ENCODE data around the gene NLGN3.
A peak's percentile ranks its signal among the peaks of the same experiment; 100 is the strongest.
"Not testable (repeated sequence)": the region's sequence is repeated elsewhere in the genome, so short reads cannot be mapped to it uniquely, and the experiment has no call there.

Gene NLGN3

DNA sequence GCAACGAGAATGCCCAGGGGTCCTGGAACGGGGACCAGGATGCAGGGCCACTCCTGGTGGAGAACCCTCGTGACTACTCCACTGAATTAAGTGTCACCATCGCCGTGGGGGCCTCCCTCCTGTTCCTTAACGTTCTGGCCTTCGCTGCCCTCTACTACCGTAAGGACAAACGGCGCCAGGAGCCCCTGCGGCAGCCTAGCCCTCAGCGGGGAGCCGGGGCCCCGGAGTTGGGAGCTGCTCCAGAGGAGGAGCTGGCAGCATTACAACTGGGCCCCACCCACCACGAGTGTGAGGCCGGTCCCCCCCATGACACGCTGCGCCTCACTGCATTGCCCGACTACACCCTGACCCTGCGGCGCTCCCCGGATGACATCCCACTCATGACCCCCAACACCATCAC is 24.9 kb downstream of the NLGN3 start:
- intact Hi-C loops (cut with micrococcal nuclease) = no loop called here
- Mint-ChIP-seq H3K27me3 (no peaks in the 10 kb centered on the region), H3K36me3 (ENCODE audit: low read depth) (peaks cover 60% of the 10 kb centered on the region), H3K4me3 (no peak overlapping the region), H3K9me3 (no peaks in the 10 kb centered on the region), H3K4me1 (ENCODE audit: low read depth) (peaks cover 28% of the 10 kb centered on the region), H3K27ac (no peak overlapping the region)

DNA sequence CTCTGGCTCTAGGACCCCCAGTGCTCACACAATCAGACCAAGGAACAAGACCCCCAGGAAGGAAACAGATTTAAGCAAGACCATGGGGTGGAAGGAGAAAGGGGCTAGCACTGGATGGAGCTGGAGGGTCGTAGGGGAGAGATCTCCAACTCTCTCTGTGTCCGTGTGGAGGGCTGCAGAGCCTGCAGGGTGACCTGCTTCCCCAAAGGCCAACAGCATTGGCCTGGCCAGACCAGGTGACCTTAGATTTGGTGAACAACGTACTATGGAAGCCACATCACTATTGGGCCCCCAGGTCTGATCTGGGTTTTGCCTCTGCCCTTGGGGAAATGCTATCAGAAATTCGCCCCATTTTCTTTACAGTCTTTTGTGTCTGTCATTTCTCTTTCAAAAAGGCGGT is 26.0 kb downstream of the NLGN3 start:
- Mint-ChIP-seq H3K27me3 (no peaks in the 10 kb centered on the region), H3K4me1 (ENCODE audit: low read depth) (peaks cover 32% of the 10 kb centered on the region), H3K27ac (peak overlapping the region; percentile 78), H3K4me3 (no peak overlapping the region), H3K9me3 (no peaks in the 10 kb centered on the region), H3K36me3 (ENCODE audit: low read depth) (peaks cover 64% of the 10 kb centered on the region)
- intact Hi-C loops (cut with micrococcal nuclease) = no loop called here

GRCh38 chrX:71171110-71171801 is 26.6 kb downstream of the NLGN3 start:
- intact Hi-C loops (cut with micrococcal nuclease) = no loop called here
- H3K9me3 Mint-ChIP-seq = no peaks in the 10 kb centered on the region
- peak overlapping the region; percentile 78 for H3K27ac Mint-ChIP-seq
- no peaks in the 10 kb centered on the region for H3K27me3 Mint-ChIP-seq
- H3K36me3 Mint-ChIP-seq (ENCODE audit: low read depth) = peaks cover 58% of the 10 kb centered on the region
- H3K4me1 Mint-ChIP-seq (ENCODE audit: low read depth) = peaks cover 32% of the 10 kb centered on the region
- no peak overlapping the region for H3K4me3 Mint-ChIP-seq

DNA sequence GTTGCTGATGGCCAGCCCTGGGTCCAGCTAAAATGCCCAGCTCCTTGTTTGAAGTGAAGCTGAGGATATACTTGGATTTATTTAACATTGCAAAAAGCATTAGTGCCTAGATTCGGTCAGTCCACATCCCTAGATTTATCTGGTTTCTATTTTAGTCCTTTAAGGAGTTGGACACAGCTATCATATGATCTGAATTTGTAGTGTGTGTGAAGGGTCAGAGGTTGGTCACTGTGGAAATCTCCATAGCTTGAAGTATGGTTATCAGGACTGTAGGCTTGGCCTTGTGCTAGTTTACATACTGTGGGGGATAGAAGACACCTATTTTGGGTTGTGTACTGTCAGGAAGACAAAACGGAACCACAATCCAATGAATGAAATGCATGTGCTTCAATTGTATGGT is 28.8 kb downstream of the NLGN3 start:
- peaks cover 58% of the 10 kb centered on the region for H3K36me3 Mint-ChIP-seq (ENCODE audit: low read depth)
- peaks cover 32% of the 10 kb centered on the region for H3K4me1 Mint-ChIP-seq (ENCODE audit: low read depth)
- no peak overlapping the region for H3K4me3 Mint-ChIP-seq
- no peaks in the 10 kb centered on the region for H3K27me3 Mint-ChIP-seq
- intact Hi-C loops (cut with micrococcal nuclease) = no loop called here
- H3K27ac Mint-ChIP-seq = no peak overlapping the region
- H3K9me3 Mint-ChIP-seq = no peaks in the 10 kb centered on the region

DNA sequence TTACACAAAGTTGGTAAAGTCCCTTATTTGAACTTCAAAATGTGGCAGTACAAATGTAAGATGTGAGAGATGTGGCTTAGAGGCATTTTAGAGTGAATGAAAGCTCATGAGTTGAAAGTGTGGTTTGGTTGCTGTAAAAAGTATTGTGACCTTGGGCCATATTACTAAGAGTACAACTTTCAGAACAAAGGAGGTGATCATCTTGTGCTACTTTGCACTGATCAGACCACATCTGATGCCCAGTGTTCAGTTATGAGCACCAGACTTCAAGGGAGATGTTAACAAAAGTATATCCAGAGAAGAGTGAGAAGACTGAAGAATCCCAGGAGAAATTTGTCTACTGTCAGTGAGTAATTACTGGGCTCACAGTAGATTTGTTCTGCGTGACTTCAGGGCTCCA is 30.2 kb downstream of the NLGN3 start:
- Mint-ChIP-seq H3K36me3 (ENCODE audit: low read depth) (peaks cover 54% of the 10 kb centered on the region), H3K9me3 (no peaks in the 10 kb centered on the region), H3K27me3 (no peaks in the 10 kb centered on the region), H3K27ac (no peak overlapping the region), H3K4me1 (ENCODE audit: low read depth) (peaks cover 30% of the 10 kb centered on the region), H3K4me3 (no peak overlapping the region)
- intact Hi-C loops (cut with micrococcal nuclease) = loop anchor here (5.0 kb wide), 1 partner anchor 202 kb away; no protein-coding TSS in a partner anchor

- H3K4me1 Mint-ChIP-seq (ENCODE audit: low read depth) = peaks cover 23% of the 10 kb centered on the region
- H3K4me3 Mint-ChIP-seq = no peak overlapping the region
- no peaks in the 10 kb centered on the region for H3K9me3 Mint-ChIP-seq
- intact Hi-C loops (cut with micrococcal nuclease) = loop anchor here (5.0 kb wide), 1 partner anchor 203 kb away; no protein-coding TSS in a partner anchor
- no peak overlapping the region for H3K27ac Mint-ChIP-seq
- H3K36me3 Mint-ChIP-seq (ENCODE audit: low read depth) = peaks cover 51% of the 10 kb centered on the region
- H3K27me3 Mint-ChIP-seq = no peaks in the 10 kb centered on the region
Measured at GRCh38 chrX:71175531-71175930, 30.9 kb downstream of the NLGN3 start.

DNA sequence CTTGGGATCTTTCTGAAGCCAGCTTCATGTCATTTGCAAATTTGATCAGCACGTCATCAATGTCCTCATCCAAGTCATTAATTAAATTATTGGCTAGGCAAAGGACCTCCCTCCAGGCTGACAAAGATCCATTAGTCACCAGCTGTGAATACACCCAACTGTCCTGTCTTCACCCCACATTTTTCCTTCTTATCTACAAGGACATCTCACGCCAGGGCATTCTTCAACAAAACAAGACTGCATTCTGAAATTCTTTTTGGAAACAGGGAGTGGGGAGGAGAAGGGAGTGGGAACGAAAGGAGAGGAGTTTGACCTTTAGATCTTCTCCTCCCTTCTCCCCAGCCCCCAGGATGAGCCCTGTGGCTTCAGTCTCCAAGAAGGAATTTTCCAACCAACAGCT is 32.7 kb downstream of the NLGN3 start:
- Mint-ChIP-seq H3K27ac (no peak overlapping the region), H3K9me3 (no peaks in the 10 kb centered on the region), H3K27me3 (no peaks in the 10 kb centered on the region), H3K4me3 (no peak overlapping the region), H3K36me3 (ENCODE audit: low read depth) (peaks cover 50% of the 10 kb centered on the region), H3K4me1 (ENCODE audit: low read depth) (peaks cover 10% of the 10 kb centered on the region)
- intact Hi-C loops (cut with micrococcal nuclease) = loop anchor here (5.0 kb wide), 1 partner anchor 205 kb away; no protein-coding TSS in a partner anchor

- Mint-ChIP-seq H3K9me3 (no peaks in the 10 kb centered on the region), H3K27ac (no peak overlapping the region), H3K36me3 (ENCODE audit: low read depth) (peaks cover 45% of the 10 kb centered on the region), H3K4me1 (ENCODE audit: low read depth) (peaks cover 15% of the 10 kb centered on the region), H3K4me3 (no peak overlapping the region), H3K27me3 (no peaks in the 10 kb centered on the region)
- intact Hi-C loops (cut with micrococcal nuclease) = loop anchor here (1.0 to 5.0 kb wide), 3 partner anchors 81 to 207 kb away; no protein-coding TSS in a partner anchor
Measured at GRCh38 chrX:71178908-71179307, 34.3 kb downstream of the NLGN3 start.

- H3K9me3 Mint-ChIP-seq; H3K4me1 Mint-ChIP-seq (ENCODE audit: low read depth); H3K27me3 Mint-ChIP-seq: not testable (repeated sequence)
- peaks cover 45% of the 10 kb centered on the region for H3K36me3 Mint-ChIP-seq (ENCODE audit: low read depth)
- peak overlapping the region; percentile 23 for H3K4me3 Mint-ChIP-seq
- intact Hi-C loops (cut with micrococcal nuclease) = loop anchor here (10.0 kb wide), 1 partner anchor 74 kb away; the partner anchor contains the start of gene ZMYM3
- H3K27ac Mint-ChIP-seq = peak overlapping the region; percentile 95
Measured at GRCh38 chrX:71180579-71181265, 36.1 kb downstream of the NLGN3 start.

- Mint-ChIP-seq H3K9me3 (no peaks in the 10 kb centered on the region), H3K27ac (peak overlapping the region; percentile 95), H3K4me1 (ENCODE audit: low read depth) (peaks cover 6% of the 10 kb centered on the region), H3K36me3 (ENCODE audit: low read depth) (peaks cover 53% of the 10 kb centered on the region), H3K27me3 (no peaks in the 10 kb centered on the region), H3K4me3 (peak overlapping the region; percentile 69)
- intact Hi-C loops (cut with micrococcal nuclease) = loop anchor here (10.0 kb wide), 1 partner anchor 73 kb away; the partner anchor contains the start of gene ZMYM3
Measured at GRCh38 chrX:71181558-71181909, 36.9 kb downstream of the NLGN3 start.

GRCh38 chrX:71181910-71182799 is 37.5 kb downstream of the NLGN3 start:
- Mint-ChIP-seq H3K36me3 (ENCODE audit: low read depth) (peaks cover 52% of the 10 kb centered on the region), H3K27me3 (no peaks in the 10 kb centered on the region), H3K4me3 (peak overlapping the region; percentile 69), H3K27ac (peak overlapping the region; percentile 95), H3K4me1 (ENCODE audit: low read depth) (peaks cover 11% of the 10 kb centered on the region), H3K9me3 (no peaks in the 10 kb centered on the region)
- intact Hi-C loops (cut with micrococcal nuclease) = loop anchor here (10.0 kb wide), 1 partner anchor 73 kb away; the partner anchor contains the start of gene ZMYM3

GRCh38 chrX:71182871-71183270 is 38.2 kb downstream of the NLGN3 start:
- intact Hi-C loops (cut with micrococcal nuclease) = loop anchor here (10.0 kb wide), 1 partner anchor 72 kb away; the partner anchor contains the start of gene ZMYM3
- Mint-ChIP-seq H3K9me3 (no peaks in the 10 kb centered on the region), H3K36me3 (ENCODE audit: low read depth) (peaks cover 44% of the 10 kb centered on the region), H3K27me3 (no peaks in the 10 kb centered on the region), H3K4me1 (ENCODE audit: low read depth) (peaks cover 11% of the 10 kb centered on the region), H3K27ac (peak overlapping the region; percentile 95), H3K4me3 (peak overlapping the region; percentile 69)

DNA sequence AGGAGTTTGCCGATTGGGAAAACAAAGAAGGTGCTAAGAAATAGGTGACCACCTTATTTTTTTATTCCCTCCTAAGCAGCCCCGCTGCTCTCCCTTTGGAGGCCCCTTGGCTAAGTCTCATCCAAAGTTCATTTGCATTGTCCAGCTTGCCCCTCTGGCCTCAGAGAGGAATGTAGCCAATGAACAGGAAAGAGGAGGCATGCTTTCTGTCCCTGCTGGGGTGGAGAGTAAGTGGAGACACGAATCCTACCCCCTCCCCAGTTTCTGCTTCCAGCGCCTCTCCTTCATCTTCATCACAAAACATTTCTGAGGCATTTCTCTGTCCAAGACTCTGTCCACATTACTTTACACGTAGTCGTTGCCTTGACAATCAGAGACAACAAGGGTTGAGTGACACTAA is 38.7 kb downstream of the NLGN3 start:
- peaks cover 11% of the 10 kb centered on the region for H3K4me1 Mint-ChIP-seq (ENCODE audit: low read depth)
- H3K27me3 Mint-ChIP-seq = no peaks in the 10 kb centered on the region
- no peaks in the 10 kb centered on the region for H3K9me3 Mint-ChIP-seq
- H3K4me3 Mint-ChIP-seq = no peak overlapping the region
- H3K36me3 Mint-ChIP-seq (ENCODE audit: low read depth) = peaks cover 40% of the 10 kb centered on the region
- peak overlapping the region; percentile 22 for H3K27ac Mint-ChIP-seq
- intact Hi-C loops (cut with micrococcal nuclease) = loop anchor here (10.0 kb wide), 1 partner anchor 71 kb away; the partner anchor contains the start of gene ZMYM3

Measured in dendritic cell treated with granulocyte-macrophage colony-stimulating factor and Interleukin-4, amounts not matched to agents 40 ng/mL and 50 ng/mL, for 4 days (primary cell).